HG02798 (cell line): ENCODE results near the gene TMEM130.

ENCODE experiments used
- ATAC-seq: cut with Tn5 transposase; IDR thresholded peaks from one replicate; pipeline ENCODE4 v1.9.1; 2021; ENCODE audit warnings: mild to moderate bottlenecking; ENCODE audit not compliant: unreplicated experiment, poor library complexity

TMEM130 gene

GRCh38 chr7:98869597-98870120 lies at the start of gene TMEM130:
TSS of gene TMEM130 (minus strand) at chr7:98870014. CDS start at chr7:98869861, 153 bp downstream.
- ATAC-seq = peak; percentile 20

- ATAC-seq = no peak
These were observed 47.5 kb upstream of the TMEM130 start for GRCh38 chr7:98917331-98917730.

GRCh38 chr7:98913612-98914011 lies 43.8 kb upstream of the TMEM130 start:
- no peak for ATAC-seq

GRCh38 chr7:98913026-98913425 lies 43.2 kb upstream of the TMEM130 start:
- no peak for ATAC-seq

- ATAC-seq = no peak
These were observed 42.1 kb upstream of the TMEM130 start for GRCh38 chr7:98911916-98912315.

GRCh38 chr7:98910427-98910826 lies 40.6 kb upstream of the TMEM130 start:
- no peak for ATAC-seq

GRCh38 chr7:98909487-98909886 lies 39.7 kb upstream of the TMEM130 start:
- no peak for ATAC-seq

- no peak for ATAC-seq
These were observed 38.8 kb upstream of the TMEM130 start for GRCh38 chr7:98908585-98908984.

GRCh38 chr7:98907570-98907969 lies 37.8 kb upstream of the TMEM130 start:
- no peak for ATAC-seq

GRCh38 chr7:98903246-98903645 lies 33.4 kb upstream of the TMEM130 start:
- ATAC-seq = no peak

GRCh38 chr7:98902523-98902922 lies 32.7 kb upstream of the TMEM130 start:
- no peak for ATAC-seq

GRCh38 chr7:98900815-98901214 lies 31.0 kb upstream of the TMEM130 start:
- no peak for ATAC-seq

GRCh38 chr7:98899816-98900215 lies 30.0 kb upstream of the TMEM130 start:
- ATAC-seq = no peak

GRCh38 chr7:98892609-98893008 lies 22.8 kb upstream of the TMEM130 start:
- no peak for ATAC-seq

GRCh38 chr7:98887038-98887437 lies 17.2 kb upstream of the TMEM130 start:
- no peak for ATAC-seq

- ATAC-seq = no peak
These were observed 14.6 kb upstream of the TMEM130 start for GRCh38 chr7:98884416-98884815.

GRCh38 chr7:98881561-98882315 lies 11.9 kb upstream of the TMEM130 start:
- no peak for ATAC-seq

- no peak for ATAC-seq
These were observed 10.7 kb upstream of the TMEM130 start for GRCh38 chr7:98880485-98880884.

- ATAC-seq = no peak
These were observed 10.1 kb upstream of the TMEM130 start for GRCh38 chr7:98879979-98880315.

- ATAC-seq = peak; percentile 75
These were observed 9.6 kb upstream of the TMEM130 start for GRCh38 chr7:98879198-98879978.

GRCh38 chr7:98878365-98879197 lies 8.8 kb upstream of the TMEM130 start, which contains the start of gene TRRAP:
TSS of gene TRRAP (plus strand) at chr7:98878532. CDS start at chr7:98881151, 2,619 bp downstream.
- peak; percentile 78 for ATAC-seq
